ENCODE results near the gene CEP131. TPM values are rescaled to one million over a fixed set of nuclear protein-coding genes. Genes with fewer than 3 reads are reported as not detected.

CEP131 gene
- total and polyA plus RNA-seq, 2 of the 8 experiments (the other 6 are each of a cell fraction or from before 2014, with no cell fraction given): 5.9 to 23.2 TPM

- DNase-seq (ENCODE audit: low read depth in 1 of 2, low spot score in 2 of 2): no peak
- Histone ChIP-seq H3K27ac (ENCODE audit: low read depth, low read length) (no peak overlapping the region), H3K23ac (ENCODE audit: insufficient read length) (no peak overlapping the region), H3K9me3 (ENCODE audit: insufficient read depth in 2 of 2, low read depth in 1 of 2, low read length in 1 of 2) (no peaks in the 10 kb centered on the region), H3K36me3 (ENCODE audit: control insufficient read depth in 2 of 4, insufficient read depth in 4 of 4, low read length in 3 of 4) (no peaks in the 10 kb centered on the region), H2BK20ac (ENCODE audit: low read length) (no peak overlapping the region), H3K14ac (ENCODE audit: insufficient read length) (no peak overlapping the region), H4K8ac (ENCODE audit: extremely low read depth, insufficient read depth, low read length) (no peak overlapping the region), H2BK5ac (ENCODE audit: low read depth, low read length) (no peak overlapping the region), H3K9ac (replicated peaks in 1 of 4; ENCODE audit: extremely low read depth in 1 of 4, low read depth in 3 of 4, low read length in 3 of 4) (no peak overlapping the region), H2BK12ac (ENCODE audit: low read depth, low read length) (no peak overlapping the region), H3K4me3 (ENCODE audit: extremely low read depth in 1 of 4, insufficient read depth in 2 of 4, low read depth in 3 of 4, low read length in 4 of 4) (no peak overlapping the region), H2AFZ (ENCODE audit: low read length) (no peak overlapping the region), H3K18ac (ENCODE audit: extremely low read depth, low read length) (no peak overlapping the region), H4K5ac (ENCODE audit: insufficient read length, low read depth, low read length) (no peak overlapping the region), H3K4me1 (replicated peaks in 1 of 4; ENCODE audit: control insufficient read depth in 3 of 4, insufficient read depth in 4 of 4, low read length in 3 of 4) (peaks cover 0 to 2% (median 0%) of the 10 kb centered on the region in 4 experiments; a peak in 4 of 7 replicates), H3K4ac (replicated peaks; ENCODE audit: insufficient read length, low read depth, low read length) (no peak overlapping the region), H3K79me1 (ENCODE audit: low read depth, low read length) (no peaks in the 10 kb centered on the region), H2BK120ac (replicated peaks; ENCODE audit: low read depth, low read length) (no peak overlapping the region), H2BK15ac (ENCODE audit: low read length) (no peak overlapping the region), H3K23me2 (ENCODE audit: low read depth, low read length) (no peaks in the 10 kb centered on the region), H3K4me2 (ENCODE audit: insufficient read depth in 1 of 2, low read depth in 2 of 2, low read length in 2 of 2) (no peak overlapping the region), H3K79me2 (ENCODE audit: control insufficient read depth in 1 of 2, insufficient read depth in 2 of 2, low read length in 2 of 2) (no peaks in the 10 kb centered on the region), H2AK5ac (ENCODE audit: low read depth, low read length) (no peak overlapping the region), H3K27me3 (replicated peaks in 1 of 4; ENCODE audit: control insufficient read depth in 3 of 4, extremely low read depth in 1 of 4, insufficient read depth in 3 of 4, low read length in 3 of 4) (no peaks in the 10 kb centered on the region), H4K20me1 (replicated peaks in 1 of 2; ENCODE audit: control insufficient read depth in 1 of 2, insufficient read depth in 2 of 2, low read length in 2 of 2) (no peaks in the 10 kb centered on the region), H3K56ac (replicated peaks; ENCODE audit: insufficient read length, low read depth, low read length) (no peak overlapping the region), H4K91ac (replicated peaks; ENCODE audit: insufficient read length, low read length) (no peak overlapping the region)
- no peak for FAIRE-seq
- TF ChIP-seq SP2 (IDR thresholded peaks at IDR 0.05; ENCODE audit: low read length): no peak
- TF ChIP-seq POU5F1 (IDR thresholded peaks at IDR 0.05; ENCODE audit: low read depth, low read length): no peak
- TF ChIP-seq KDM1A (IDR thresholded peaks at IDR 0.05; ENCODE audit: borderline replicate concordance, low read length): no peak
- ChIA-PET CTCF (ENCODE audit: partially characterized antibody) (interaction anchor here (0.7 to 1.4 kb wide), 3 partner anchors 31 to 105 kb away, joined by 3 read pairs; no protein-coding TSS in a partner anchor), POLR2A (ENCODE audit: partially characterized antibody) (interaction anchor here (1.3 kb wide), 1 partner anchor 7 kb away, joined by 3 read pairs; no protein-coding TSS in a partner anchor)
- WGBS, 2 experiments (ENCODE audit: extremely low coverage in 1 of 2, insufficient coverage in 1 of 2, insufficient read length in 1 of 2, insufficient replicate concordance in 2 of 2, low coverage in 1 of 2, low lambda C conversion rate in 2 of 2, missing lambda C conversion rate in 1 of 2): 87% methylated on average over 10 of the region's 10 CpGs; no CpG with 5 or more reads in 1 of the 2 experiments
Measured at GRCh38 chr17:81147701-81148100, 75.1 kb downstream of the CEP131 start.

All from H1 (cell line).